Measurements from ENCODE around the gene PON2.
A peak's percentile ranks its signal among the peaks of the same experiment; 100 is the strongest.
"Not testable (repeated sequence)": the region's sequence is repeated elsewhere in the genome, so short reads cannot be mapped to it uniquely, and the experiment has no call there.

Gene PON2

DNA sequence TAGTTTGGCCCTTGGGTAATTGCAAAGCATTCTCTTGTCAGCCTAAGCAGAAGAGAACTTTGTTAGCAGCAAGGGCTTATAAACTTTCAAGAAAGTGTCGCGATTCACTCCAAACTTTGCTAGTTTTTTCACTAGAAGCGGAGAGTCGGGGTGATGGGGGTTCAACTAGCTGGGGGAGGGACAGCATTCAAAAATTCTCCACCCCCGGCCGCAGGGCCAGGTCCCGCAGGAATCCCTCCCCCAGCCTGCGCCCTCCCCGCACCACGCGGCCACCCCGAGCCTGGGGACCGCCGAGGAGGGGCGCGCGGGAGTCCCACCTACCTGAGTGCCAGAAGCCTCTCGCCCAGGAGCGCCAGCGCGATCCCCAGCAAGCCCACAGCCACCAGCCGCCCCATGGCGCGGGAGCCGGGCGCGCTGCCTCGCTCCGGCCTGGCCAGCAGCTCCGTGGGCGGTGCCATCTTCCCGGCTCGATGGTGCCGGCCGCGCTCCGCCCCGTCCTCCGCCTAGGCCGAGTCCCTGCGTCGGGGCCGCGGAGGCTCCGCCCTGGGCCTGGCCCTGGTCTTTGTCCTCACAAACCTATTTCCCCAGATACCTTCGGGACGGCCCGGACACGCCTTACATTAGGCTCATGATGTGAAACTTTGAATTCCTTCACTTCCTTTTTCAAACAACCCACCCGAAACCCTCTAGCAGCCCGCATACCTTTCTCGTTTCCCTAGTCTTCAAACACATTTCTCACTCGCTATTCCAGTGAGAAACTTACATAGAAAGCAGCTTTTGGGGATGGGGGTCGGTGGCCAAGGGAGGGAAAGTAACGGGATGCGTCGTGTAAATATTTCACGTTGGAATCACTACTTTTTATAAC, at the start of gene PON2:
Gene PON2 (minus strand): TSS at position 472 of the 865 bp plus-strand sequence. CDS start 77 bp downstream, at position 395.
- peak; percentile 51 for DNase-seq

GRCh38 chr7:95482424-95482823, 47.6 kb upstream of the PON2 start:
- DNase-seq: no peak

DNA sequence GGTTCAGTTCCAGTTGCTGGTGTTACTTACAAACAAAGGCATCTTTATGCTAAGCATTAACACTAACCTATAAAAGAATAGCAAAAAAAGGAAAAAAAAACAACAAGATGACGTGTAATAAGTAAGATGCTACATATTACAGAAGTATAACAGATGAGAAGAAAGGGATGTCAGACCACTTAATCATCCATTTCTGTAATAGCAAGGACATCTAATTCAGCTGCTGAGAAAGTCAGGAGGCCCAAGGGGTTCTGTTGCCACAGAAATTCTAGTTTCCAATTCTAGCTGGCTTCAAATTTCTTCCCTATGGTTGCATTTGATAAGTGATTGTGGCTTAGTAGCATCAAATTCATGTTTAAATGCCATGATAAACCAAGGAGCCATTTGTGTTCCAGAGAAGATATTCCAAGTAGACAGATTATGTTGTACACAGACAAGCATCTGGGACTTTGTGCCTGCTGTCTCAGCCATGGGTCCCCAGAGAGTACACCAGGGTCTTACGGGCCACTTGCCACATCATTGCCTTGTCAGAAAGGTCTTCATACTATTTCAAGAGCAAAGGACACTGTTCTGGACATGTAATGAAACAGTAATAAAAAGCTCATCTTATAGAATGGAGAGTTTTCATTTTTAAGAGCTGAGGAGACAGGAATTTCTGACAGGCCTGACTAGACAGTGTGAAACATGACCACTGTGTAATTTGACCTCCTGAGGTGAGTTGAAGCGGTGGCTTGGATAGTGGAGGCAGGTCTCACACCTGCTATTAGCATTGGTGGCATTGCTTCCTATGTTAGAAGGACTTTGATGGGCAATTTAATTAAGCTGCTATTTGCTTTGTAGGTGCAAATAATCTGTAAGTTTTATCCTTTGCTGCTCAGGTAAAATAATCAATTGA, 46.7 kb upstream of the PON2 start:
- DNase-seq: no peak

DNA sequence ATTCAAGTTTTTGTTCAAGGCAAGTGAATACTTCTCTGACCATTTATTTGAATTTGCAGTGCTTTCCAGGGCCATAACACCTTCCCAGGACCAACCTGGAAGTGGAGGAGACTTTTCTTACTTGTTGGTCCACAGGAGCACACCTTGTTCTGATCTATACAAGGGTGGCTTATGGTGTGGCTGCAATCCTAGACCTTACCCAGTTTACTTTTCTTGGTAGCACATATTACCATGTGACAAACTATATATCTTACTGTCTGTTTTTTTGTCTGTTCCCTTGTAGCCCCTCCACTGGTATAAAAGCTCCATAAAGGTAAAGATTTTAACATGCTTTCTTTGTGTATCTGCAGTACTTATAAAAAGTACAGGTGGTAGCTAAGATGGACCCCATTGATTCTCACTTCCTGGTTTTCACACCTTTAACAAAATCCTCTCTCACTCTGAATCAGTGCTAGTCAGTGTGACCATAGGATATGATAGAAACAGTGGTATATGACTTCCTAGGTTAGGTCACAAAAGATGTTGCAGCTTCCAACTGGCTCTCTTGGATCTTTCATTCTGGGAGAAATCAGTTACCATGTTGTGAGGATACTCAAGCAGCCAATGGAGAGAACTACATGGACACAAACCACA, 45.3 kb upstream of the PON2 start:
- DNase-seq: no peak

DNA sequence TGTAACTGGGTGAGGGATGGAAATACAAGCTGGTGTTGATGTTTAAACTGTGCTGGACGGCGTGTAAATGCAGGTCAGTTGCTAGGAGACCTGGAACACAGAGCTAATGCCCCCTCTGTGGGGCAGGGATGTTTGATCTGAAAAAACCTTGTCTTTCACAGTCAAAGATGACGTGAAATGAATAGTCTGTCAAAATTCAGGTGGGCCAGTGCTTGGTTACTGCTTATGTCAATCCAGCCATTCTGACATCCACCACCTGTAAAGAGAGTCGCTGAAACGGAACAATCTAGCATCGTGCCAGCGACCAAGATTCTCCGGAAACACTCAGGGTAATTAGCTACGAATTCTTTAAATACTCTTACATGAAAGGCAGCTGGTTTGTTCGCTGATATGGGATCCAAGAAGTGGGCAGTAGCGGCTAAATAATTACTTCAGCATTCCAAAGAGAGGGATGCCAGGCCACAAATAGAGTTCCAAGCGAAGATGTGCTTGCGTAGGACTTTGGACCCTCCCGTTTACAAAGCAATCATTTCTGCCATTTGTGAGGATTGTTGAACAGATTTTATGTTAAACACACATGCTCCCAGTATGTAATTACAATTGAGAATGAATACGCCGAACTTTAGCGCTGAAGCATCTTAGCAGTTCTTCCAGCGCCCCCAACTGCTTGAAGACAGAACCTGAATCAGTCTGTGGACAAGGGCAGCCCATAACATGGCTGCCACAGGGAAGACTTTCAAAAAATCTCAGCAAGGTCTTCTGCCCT, 43.6 kb upstream of the PON2 start:
- no peak for DNase-seq

DNA sequence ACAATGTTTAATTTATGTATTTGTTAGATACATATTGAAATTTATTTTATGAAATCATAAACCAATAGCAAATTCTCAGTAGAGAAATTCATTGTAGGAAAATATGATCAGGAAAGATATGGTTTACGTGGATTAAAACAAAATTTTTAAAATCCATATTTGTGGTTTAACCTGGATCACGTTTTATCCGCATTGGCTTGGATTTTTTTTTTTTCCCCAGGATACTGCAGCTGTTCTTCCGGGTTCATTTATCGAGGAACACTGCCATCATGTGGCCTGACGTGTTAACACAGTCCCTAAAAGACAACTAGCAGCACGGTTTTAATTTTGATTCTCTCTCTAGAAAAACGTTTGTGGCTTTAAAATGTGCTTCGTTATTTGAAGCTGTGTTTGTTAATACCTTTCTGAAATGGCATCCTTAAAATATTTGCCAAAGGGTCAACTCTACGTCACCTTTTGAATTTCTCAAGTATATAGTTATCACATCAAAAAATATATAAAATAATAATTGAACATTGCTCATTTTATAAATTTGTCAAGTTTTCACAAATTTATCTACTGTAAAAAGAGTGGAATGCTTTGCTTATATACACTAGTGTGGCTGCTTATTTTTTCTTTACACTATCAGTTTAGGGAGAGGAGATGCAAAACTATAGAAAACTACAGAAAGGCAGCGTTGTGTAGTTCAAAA, 42.2 kb upstream of the PON2 start:
- DNase-seq: peak; percentile 26

- no peak for DNase-seq
Observed at GRCh38 chr7:95476072-95476847, 41.4 kb upstream of the PON2 start.

DNA sequence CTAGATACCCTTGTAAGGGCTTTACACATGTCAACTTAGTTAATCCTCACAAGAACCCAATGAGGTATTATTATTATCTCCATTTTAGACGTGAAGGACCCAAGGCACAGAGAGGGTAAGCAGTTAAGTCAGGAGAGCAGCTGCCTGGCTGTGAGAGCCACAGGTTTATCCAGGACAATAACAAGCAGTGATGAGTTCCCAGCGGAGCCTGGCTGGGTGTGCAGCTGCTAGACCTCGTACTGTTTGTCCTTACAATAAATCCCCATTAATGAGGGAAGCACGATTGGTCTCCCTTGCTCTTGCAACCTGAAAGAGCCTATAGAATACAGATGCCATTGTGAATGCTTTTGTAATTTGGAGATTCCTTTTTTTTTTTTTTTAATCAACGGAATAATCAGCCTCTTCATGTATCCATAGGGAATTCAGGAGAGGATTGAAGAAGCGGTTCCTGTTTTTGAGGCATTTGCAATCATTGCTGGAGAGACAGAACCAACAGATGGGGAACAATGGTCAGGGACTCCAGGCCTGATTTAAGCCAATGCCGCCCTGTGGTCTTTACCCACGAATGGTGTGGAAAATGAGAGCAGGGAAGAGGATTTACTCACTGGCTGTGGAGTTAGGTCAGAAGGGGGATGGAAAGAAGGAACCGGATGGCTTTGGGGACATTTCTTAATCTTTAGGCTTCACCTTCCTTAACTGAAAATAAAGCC, 38.6 kb upstream of the PON2 start:
- DNase-seq: no peak

GRCh38 chr7:95472581-95473161, 37.8 kb upstream of the PON2 start:
- DNase-seq: no peak

DNA sequence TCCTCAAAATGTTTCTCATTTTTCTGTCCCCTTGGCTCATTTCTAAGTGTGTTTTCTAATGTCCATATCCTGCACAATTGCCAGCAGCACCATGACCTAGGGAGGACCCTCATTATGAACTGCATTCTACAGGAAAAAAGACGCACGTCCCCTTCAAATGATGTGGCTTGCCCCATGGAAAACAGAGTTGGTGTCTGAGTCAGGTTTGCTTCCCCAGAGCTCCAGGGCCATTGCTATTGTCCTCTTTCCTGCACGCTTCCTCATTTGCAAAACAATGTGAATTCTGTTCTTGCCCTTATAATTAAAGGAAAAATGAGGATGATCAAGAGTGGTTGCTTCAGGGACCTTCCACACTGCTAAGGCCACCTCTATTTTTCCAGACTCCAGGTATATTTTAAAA, 36.2 kb upstream of the PON2 start:
- no peak for DNase-seq

- DNase-seq: no peak
Observed at GRCh38 chr7:95470452-95470851, 35.6 kb upstream of the PON2 start.

DNA sequence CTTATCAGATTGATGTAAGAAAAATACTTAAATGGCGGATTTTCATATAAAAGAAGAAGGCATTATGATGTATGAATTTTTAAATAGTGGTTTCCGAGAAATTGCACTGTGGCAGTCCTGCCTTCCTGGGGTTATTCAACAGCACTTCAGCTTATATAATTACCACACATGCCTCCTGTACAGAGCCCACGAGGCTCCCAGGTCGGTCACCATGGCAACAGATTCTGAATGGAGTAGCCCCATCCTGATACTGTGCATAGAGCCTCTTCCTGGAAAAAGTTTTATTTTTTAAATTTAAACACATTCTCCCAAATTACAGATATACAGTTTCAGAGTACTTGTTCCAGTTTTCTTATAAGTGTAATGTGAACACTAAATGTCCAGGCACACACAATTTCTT, 35.0 kb upstream of the PON2 start:
- DNase-seq: no peak

DNA sequence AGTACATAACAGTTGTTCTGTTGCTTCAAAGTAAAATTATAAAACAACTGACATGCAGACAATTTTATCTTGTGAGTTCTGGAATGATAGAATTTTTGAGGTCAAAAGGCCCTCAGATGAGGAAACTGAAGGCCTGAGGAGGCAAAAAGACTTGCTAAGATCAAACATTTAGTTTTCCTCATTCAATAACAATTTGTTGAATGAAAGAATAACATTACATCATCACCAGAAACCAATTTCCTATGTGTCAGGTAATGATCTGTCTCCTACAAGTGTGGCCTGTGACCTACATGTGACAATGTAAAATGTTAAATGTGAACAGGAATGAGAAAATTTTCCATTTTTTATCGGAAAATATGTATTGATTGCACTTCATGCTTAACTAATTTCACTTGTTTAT, 34.4 kb upstream of the PON2 start:
- no peak for DNase-seq

DNA sequence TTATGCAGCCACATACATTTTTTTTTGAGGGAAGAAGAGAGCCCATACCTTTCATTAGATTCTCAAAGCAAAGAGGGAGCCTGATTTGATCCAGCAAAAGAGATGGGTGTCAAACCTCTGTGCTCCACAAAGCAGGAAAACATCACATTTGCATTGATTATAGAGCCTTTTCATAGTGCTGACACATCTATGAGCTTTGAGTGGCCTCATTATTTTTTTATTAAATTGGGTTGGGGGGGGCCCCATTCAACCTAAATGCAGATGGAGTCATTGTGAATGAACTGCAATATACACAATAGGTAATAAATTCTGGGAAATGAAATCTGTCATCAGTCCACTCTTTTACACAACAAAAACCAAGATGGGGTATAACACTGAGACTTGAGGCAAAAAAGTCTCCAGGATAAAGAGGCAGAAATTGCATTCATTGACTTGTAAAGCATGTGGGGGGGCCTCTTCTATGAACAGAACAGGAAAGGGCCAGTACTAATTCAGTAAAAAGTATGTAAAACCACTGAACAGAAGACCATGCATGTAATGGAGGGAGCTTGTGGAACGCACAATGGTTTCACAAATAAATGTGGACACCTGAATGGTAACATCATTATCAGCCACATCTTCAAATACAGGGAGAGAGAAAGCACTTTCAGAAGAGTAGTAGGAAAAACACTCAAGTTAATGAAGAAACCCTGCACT, 33.2 kb upstream of the PON2 start:
- no peak for DNase-seq

GRCh38 chr7:95460653-95461052, 25.8 kb upstream of the PON2 start:
- DNase-seq: not testable (repeated sequence)

DNA sequence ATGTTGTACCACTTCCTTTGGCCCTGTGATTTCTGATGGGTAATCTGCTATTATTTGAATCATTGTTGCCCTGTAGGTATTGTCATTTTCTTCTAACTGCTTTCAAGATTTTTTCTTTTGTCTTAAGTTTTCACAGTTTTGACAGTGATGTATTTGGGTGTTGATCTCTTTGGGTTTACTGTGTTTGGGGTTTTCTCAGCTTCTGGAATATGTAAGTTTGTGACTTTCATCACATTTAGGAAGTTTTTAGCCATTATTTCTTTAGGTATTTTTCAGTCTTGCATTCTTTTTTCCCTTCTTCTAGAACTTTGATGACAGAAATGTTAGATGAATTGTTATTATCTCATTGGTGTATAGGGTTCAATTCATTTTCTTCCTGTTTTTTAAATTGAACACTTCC, 23.1 kb upstream of the PON2 start:
- DNase-seq: no peak

DNA sequence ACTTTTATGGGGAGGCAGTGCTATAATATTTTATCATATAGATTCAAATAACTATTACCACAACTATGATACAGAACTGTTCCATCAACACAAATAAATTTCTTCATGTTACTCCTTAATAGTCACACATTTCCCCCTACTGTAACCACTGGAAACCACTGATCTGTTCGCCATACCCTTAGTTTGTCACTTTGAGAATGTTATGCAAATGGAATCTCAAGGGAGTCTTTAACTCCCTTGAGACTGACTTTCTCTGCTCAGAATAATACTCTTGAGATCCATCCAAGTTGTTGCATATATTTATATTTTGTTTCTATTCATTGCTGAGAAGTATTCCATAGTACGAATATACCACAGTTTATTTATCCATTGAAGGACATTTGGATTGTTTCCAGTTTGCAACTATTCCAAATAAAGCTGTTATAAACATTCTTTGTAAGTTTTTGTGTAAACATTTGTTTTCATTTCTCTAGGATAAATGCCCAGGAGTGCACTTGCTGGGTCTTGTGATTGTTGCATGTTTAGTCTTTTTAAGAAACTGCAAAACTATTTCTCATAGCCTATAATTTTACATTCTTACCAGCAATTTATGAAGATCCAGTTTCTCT, 19.7 kb upstream of the PON2 start:
- DNase-seq: no peak

- no peak for DNase-seq
Observed at GRCh38 chr7:95446618-95447017, 11.8 kb upstream of the PON2 start.

DNA sequence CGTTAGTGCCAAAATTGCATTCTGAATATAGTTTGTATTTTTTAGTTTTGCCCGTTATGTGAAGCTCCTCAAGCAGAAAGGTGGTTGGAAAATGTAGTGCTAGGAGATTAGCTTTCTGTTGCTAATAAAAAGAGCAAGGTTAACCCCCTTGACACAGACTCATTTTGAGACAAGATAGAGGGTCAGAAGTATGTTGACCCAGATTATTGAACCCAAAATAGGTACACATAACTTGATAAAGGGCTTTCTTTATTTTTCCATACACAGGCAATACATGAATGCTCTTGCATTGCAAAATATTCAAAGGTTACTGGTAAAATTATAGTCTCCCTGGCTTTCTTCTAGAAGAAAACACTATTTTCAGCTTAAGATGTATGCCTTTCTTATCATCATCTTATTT, 10.0 kb upstream of the PON2 start:
- no peak for DNase-seq
